Gastrocnemius medialis (tissue), 4 donors: Measurements from ENCODE around the gene SALL2. TPM values are rescaled to one million over a fixed set of nuclear protein-coding genes. Genes with fewer than 3 reads are reported as not detected.

Experiments used
- ATAC-seq, 2 donors: fragments of 150-250 bp; one replicate each; pipeline ENCODE4 v1.9.1; 2016
- DNase-seq, 2 donors: peaks; one replicate each; pipeline ENCODE4 v3.0.0-alpha.2; 2019
- H3K27ac ChIP-seq, 4 donors: fragments of 200-600 bp; sonication (generic); 1 replicate in 1 of 4; 2 replicates in 3 of 4; pipeline ENCODE4 v1.5.1; 2016 to 2018; ENCODE audit warnings: mild to moderate bottlenecking in 2 of 4, moderate library complexity in 1 of 4
- H3K27me3 ChIP-seq, 3 donors: fragments of 200-600 bp; sonication (generic) in 2 of 3; 1 replicate in 1 of 3; 2 replicates in 2 of 3; pipeline versions ENCODE4 v1.5.1 to v1.6.0; 2016 to 2019; ENCODE audit warnings: mild to moderate bottlenecking in 1 of 3, moderate library complexity in 1 of 3
- H3K36me3 ChIP-seq, 2 donors: fragments of 200-600 bp; sonication (generic) in 1 of 2; one replicate each; pipeline ENCODE4 v1.5.1; 2017 to 2018
- H3K4me1 ChIP-seq, 2 donors: fragments of 200-600 bp; sonication (generic) in 1 of 2; one replicate each; pipeline ENCODE4 v1.5.1; 2016 to 2017; ENCODE audit warnings: mild to moderate bottlenecking in 2 of 2
- H3K4me3 ChIP-seq, 4 donors: fragments of 200-600 bp; sonication (generic) in 3 of 4; 1 replicate in 1 of 4; 2 replicates in 3 of 4; pipeline ENCODE4 v1.5.1; 2016 to 2019; ENCODE audit warnings: mild to moderate bottlenecking in 2 of 4
- H3K9me3 ChIP-seq, 3 donors: fragments of 200-600 bp; sonication (generic) in 2 of 3; 1 replicate in 1 of 3; 2 replicates in 2 of 3; pipeline ENCODE4 v1.5.1; 2016 to 2019
- POLR2A ChIP-seq, 2 donors: fragments of 450-650 bp; IDR thresholded peaks; one replicate each; pipeline ENCODE4 v1.6.1; 2017; ENCODE audit warnings: antibody characterized with exemption in 2 of 2, mild to moderate bottlenecking in 2 of 2, moderate library complexity in 2 of 2
- in situ Hi-C, 4 donors: fragments of 200-750 bp; cut with MboI; loops; one replicate each; pipeline versions ENCODE4 v1.15.0 to v1.8.0; 2017; ENCODE audit warnings: low sequenced_read_pairs in 4 of 4
- intact Hi-C: fragments of 100-400 bp; cut with DNase I; formaldehyde crosslinking; loops from one replicate; pipeline ENCODE4 v1.15.1; 2023; ENCODE audit warnings: low total_unique reads
- total RNA-seq, 4 donors: library from RNA; depleted of rRNA; stranded (reverse); fragments of >200 nt; gene quantifications; one replicate each; pipeline versions ENCODE4 v1.1.0 to v1.2.3, GENCODE V29; 2016
- TF ChIP-seq, protein P1 (sequence below), 5 experiments: fragments of 450-650 bp in 3 of 5; fragments of 200-600 bp in 2 of 5; sonication (generic) in 2 of 5; IDR thresholded peaks in 4 of 5; conservative IDR thresholded peaks in 1 of 5; 1 replicate in 4 of 5; 2 replicates in 1 of 5; pipeline ENCODE4 v1.5.1; 2016 to 2019; ENCODE audit warnings: antibody characterized with exemption in 5 of 5, mild to moderate bottlenecking in 3 of 5, moderate library complexity in 3 of 5

The SALL2 gene
- total RNA-seq, 4 donors from 2014 or later, result 0.80 to 2.0 (median 1.1) TPM

DNA sequence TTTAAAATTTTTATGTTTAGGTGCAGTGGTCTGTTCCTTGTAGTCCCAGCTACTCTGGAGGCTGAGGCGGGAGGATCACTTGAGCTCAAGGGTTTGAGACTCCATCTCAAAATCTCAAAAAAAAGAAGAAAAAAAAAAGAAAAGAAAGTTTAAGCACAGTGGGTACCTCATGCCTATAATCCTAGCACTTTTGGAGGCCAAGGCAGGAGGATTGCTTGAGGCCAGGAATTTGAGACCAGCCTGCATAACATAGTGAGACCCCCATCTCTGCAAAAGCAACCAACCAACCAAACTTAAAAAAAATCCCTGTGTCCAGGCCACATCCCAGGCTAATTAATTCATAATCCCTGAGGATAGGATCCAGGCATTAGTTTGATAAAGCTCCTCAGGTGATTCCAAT lies 3.4 kb upstream of the SALL2 start:
- Histone ChIP-seq H3K9me3 (no peaks in the 10 kb centered on the region), H3K4me1 (peaks cover 0 to 5% of the 10 kb centered on the region in 2 donors), H3K36me3 (no peaks in the 10 kb centered on the region), H3K27ac (no peak overlapping the region), H3K4me3 (no peak overlapping the region), H3K27me3 (peaks cover 5 to 20% (median 10%) of the 10 kb centered on the region in 3 donors)
- intact Hi-C loops (no loop called here), in situ Hi-C loops (no loop called here)
- no peak for ATAC-seq
- no peak for DNase-seq
- TF ChIP-seq POLR2A (IDR thresholded peaks at IDR 0.05), result no peak
- TF ChIP-seq, protein P1, sequence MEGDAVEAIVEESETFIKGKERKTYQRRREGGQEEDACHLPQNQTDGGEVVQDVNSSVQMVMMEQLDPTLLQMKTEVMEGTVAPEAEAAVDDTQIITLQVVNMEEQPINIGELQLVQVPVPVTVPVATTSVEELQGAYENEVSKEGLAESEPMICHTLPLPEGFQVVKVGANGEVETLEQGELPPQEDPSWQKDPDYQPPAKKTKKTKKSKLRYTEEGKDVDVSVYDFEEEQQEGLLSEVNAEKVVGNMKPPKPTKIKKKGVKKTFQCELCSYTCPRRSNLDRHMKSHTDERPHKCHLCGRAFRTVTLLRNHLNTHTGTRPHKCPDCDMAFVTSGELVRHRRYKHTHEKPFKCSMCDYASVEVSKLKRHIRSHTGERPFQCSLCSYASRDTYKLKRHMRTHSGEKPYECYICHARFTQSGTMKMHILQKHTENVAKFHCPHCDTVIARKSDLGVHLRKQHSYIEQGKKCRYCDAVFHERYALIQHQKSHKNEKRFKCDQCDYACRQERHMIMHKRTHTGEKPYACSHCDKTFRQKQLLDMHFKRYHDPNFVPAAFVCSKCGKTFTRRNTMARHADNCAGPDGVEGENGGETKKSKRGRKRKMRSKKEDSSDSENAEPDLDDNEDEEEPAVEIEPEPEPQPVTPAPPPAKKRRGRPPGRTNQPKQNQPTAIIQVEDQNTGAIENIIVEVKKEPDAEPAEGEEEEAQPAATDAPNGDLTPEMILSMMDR (IDR thresholded peaks at IDR 0.05 in 4 of 5, conservative IDR thresholded peaks at IDR 0.05 in 1 of 5), result no peak

DNA sequence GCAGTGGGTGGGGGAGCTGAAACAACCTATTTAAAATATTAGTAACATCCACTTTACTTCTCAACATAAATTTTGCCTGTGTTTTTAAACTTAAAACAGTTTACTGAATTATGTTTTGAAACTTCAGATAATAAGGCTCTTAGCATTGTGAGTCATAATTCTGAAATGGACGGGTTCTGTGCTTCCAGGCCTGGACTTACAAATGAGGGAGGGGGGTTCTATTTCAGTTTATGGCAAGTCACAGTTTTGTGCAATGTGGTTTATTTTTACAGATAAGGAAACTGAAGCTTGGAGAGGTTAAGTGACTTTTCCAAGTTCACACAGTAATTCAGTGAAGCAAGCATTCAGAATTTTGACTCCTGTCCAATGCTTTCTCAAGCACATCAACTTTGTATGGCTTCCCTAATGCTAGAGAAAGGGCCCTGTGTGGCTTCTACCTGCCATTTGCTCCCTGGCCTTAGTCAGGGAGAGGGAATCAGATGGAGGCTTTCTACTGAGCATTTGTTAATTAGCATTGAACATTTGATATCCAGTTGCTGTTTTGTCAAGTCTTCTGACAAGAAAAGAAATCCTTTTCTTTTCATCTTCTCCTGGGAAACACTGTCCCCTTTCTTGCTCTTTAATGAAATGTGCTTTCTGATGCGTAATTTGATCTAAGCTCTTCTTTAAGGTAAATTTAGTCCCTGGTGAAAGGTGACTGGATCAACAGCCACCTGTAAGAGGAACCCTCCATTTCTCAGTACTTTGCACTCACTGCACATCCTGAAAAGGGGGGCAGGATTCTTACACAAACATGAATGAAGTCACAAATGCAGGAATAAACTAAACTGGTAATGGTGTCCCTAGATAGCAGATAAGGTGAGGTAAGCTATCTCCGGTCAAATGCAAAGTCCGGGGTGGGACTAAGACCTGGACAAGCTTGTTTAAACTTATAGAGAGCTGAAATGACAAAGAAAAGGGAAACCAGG lies 2.5 kb upstream of the SALL2 start:
- in situ Hi-C loops, result no loop called here
- DNase-seq (no peak), ATAC-seq (no peak)
- no peak overlapping the region for H3K27ac ChIP-seq
- H3K9me3 ChIP-seq, result no peaks in the 10 kb centered on the region
- no peaks in the 10 kb centered on the region for H3K36me3 ChIP-seq
- peaks cover 0 to 11% (median 2%) of the 10 kb centered on the region in 3 donors for H3K27me3 ChIP-seq
- intact Hi-C loops, result no loop called here
- TF ChIP-seq POLR2A (IDR thresholded peaks at IDR 0.05), result no peak
- TF ChIP-seq, protein P1 (IDR thresholded peaks at IDR 0.05 in 4 of 5, conservative IDR thresholded peaks at IDR 0.05 in 1 of 5), result no peak
- peaks cover 0 to 5% of the 10 kb centered on the region in 2 donors for H3K4me1 ChIP-seq
- no peak overlapping the region for H3K4me3 ChIP-seq

DNA sequence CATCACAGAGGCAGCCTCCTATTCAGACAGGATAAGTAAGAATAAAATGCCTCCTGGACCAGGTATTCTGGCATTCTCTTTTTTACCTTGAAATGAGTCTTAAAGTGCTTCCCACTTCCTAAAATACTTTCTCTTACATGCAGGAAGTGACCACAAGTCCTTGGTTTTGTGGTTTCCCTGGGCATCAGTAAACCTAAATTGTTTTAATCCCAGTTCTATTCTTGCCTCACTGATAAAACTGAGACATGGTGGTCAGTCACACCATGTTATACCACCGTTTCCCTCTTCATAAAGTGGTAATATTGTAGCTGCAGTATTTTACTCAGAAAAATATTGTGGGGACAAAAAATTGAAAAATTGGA lies 1.2 kb upstream of the SALL2 start:
- DNase-seq (no peak), ATAC-seq (no peak)
- no peaks in the 10 kb centered on the region for H3K9me3 ChIP-seq
- TF ChIP-seq POLR2A (IDR thresholded peaks at IDR 0.05), result no peak
- TF ChIP-seq, protein P1 (IDR thresholded peaks at IDR 0.05 in 4 of 5, conservative IDR thresholded peaks at IDR 0.05 in 1 of 5), result no peak
- peaks cover 0 to 5% of the 10 kb centered on the region in 2 donors for H3K4me1 ChIP-seq
- no peaks in the 10 kb centered on the region for H3K36me3 ChIP-seq
- H3K27me3 ChIP-seq, result peaks cover 0 to 7% (median 0%) of the 10 kb centered on the region in 3 donors
- H3K27ac ChIP-seq, result no peak overlapping the region
- intact Hi-C loops (no loop called here), in situ Hi-C loops (no loop called here)
- no peak overlapping the region for H3K4me3 ChIP-seq

DNA sequence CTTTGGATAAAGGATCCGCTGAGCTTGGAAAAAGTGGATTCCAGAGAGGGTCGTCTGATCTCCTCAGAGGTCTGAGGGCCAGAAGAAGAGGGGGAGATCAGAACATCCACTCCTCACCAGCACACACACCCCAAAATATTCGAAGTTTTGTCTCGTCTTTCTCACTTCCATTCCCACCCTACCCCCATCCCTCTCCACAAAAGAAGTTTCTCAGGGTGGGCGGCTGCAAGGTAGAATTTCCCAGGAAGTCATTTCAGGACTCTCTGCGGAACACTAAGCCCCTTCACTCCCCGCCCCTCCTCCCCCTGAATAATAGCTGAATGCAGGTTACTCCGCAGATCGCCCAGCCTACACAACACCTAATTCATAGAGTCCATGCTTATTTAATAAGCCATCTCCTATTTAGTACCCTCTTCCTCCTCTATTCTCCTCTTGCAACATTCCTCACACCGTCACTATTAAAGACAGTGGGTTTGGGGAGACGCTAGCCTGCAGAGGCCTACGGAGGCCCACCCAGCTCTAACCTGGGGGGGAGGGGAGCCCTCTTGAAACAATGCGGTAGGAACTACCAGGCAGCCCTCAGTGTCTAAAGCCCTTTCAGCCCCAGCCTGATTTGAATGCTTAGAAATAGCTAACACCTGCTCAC lies 649 bp upstream of the SALL2 start:
- Histone ChIP-seq H3K27ac (no peak overlapping the region), H3K4me1 (peaks cover 0 to 5% of the 10 kb centered on the region in 2 donors), H3K9me3 (no peaks in the 10 kb centered on the region), H3K36me3 (no peaks in the 10 kb centered on the region), H3K4me3 (peak overlapping the region; percentile 72 to 87 (median 80)), H3K27me3 (peaks cover 0 to 6% (median 0%) of the 10 kb centered on the region in 3 donors)
- ATAC-seq, result no peak
- TF ChIP-seq POLR2A (IDR thresholded peaks at IDR 0.05), result no peak
- TF ChIP-seq, protein P1 (IDR thresholded peaks at IDR 0.05 in 4 of 5, conservative IDR thresholded peaks at IDR 0.05 in 1 of 5), result no peak
- in situ Hi-C loops (no loop called here), intact Hi-C loops (no loop called here)
- no peak for DNase-seq
